Measurements from ENCODE around the gene TMEM126B. TPM values are rescaled to one million over a fixed set of nuclear protein-coding genes. Genes with fewer than 3 reads are reported as not detected.
"Not testable (repeated sequence)": the region's sequence is repeated elsewhere in the genome, so short reads cannot be mapped to it uniquely, and the experiment has no call there.

The TMEM126B gene
- total RNA-seq: 41.5 and 44.3 TPM in 2 replicates

DNA sequence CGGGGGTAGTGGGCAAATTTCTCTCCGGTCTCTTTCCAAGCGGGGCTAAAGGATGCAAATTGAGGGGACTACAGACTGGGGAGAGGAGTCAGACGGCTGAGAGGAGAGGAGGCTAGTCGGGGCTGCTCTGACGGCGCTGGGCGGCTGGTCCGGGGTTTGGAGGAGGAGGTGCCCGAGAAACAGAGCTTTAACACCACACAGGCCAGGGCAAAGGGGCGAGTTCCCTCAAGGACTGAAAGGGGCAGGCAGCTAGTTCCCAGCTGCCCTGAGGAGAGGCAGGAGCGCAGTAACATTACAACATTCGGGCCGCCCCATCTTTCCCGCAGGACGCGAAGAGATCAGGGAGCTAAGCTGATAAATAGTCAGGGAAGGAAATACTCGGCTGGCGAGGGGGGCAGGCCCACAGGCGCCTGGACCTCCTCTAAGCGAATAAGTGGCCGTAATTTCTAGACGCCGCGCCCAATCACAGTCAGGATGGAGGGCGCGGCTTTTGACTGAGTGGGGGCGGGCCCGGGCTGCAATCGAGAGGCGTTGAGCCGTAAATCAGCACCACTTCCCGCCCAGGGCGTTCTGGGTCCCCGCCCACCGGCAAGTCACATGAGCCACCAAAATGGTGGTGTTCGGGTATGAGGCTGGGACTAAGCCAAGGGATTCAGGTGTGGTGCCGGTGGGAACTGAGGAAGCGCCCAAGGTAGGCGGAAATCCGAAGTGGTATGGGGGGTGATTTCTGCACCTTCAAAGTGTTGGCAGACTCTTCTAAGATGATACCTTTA, at the start of gene TMEM126B:
TMEM126B (plus strand) TSS at position 596 of the 773 bp plus-strand sequence; CDS start at position 611, 15 bp downstream.
- DNase-seq (ENCODE audit: low read depth in 2 of 2): peak; percentile 87 to 98

DNA sequence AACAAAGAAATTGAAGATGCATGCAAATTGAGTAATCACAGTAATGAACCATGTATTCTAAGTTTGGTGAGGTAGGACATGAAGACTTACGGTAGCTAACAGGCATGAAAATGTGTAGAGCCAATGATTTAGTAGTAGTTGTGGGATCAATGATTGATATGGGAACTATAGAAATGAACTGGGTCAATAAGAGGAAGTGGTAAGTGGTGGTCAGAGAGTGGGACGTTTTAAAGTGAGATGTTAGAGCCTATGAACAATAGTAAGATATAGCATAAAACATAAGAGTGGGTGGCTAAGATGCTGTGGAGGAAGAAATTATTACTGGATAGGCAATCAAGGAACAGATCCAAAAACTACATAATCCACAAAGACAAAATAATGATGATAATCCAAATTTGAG, 46.3 kb upstream of the TMEM126B start:
- DNase-seq (ENCODE audit: low read depth in 2 of 2): no peak

- no peak for DNase-seq (ENCODE audit: low read depth in 2 of 2)
Observed at GRCh38 chr11:85589373-85589772, 39.0 kb upstream of the TMEM126B start.

DNA sequence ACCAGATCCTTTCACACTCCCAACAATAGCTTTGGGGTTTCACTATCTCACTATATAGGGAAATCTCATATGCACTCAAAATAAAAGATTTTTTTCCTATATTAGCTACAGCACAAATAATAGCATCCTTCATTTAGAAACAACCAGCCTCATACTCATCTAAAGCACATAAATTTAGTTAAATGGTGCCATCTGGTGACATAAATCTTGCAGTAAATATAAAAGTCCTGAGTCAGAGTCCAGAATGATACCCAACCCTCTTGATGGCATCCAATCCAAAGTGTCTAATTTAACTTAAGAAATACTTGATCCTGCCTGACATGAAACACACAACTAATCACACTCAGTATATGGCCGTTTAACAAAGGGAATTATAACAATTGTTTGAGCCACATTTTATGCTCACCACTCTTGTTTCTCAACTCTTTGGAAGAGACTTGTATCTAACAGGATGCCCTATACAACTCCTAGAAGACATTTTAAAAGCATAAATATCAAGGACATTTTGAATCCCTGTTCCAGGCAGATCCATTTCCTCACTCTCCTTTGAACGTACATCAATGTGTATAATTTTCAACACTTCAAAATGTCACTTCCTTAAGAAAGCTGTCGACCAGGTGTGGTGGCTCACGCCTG, 37.4 kb upstream of the TMEM126B start:
- peak in 1 of 2 donors; percentile 12 for DNase-seq (ENCODE audit: low read depth in 2 of 2)

- DNase-seq (ENCODE audit: low read depth in 2 of 2): peak; percentile 39 to 60
Observed at GRCh38 chr11:85595285-85595884, 33.0 kb upstream of the TMEM126B start.

DNA sequence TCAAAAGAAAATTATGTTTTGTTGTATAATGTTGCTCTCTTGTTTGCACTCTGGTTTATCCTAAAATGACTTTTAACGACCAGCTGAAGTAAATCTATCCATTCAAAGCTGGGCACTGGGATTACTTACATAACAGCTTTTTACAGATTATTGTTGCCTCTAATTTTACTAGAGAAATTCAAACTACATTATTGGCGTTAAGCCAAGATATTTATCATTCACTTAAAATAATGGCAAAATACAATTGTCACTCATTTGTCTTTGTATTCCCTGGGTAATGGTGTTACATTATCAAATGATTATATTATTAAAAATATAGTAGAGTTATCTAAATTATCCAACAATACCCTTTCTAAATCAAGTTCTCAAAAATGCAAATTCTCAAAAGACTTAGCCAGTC, 31.5 kb upstream of the TMEM126B start:
- no peak for DNase-seq (ENCODE audit: low read depth in 2 of 2)

GRCh38 chr11:85599083-85599482, 29.3 kb upstream of the TMEM126B start:
- peak in 1 of 2 donors; percentile 2 for DNase-seq (ENCODE audit: low read depth in 2 of 2)

DNA sequence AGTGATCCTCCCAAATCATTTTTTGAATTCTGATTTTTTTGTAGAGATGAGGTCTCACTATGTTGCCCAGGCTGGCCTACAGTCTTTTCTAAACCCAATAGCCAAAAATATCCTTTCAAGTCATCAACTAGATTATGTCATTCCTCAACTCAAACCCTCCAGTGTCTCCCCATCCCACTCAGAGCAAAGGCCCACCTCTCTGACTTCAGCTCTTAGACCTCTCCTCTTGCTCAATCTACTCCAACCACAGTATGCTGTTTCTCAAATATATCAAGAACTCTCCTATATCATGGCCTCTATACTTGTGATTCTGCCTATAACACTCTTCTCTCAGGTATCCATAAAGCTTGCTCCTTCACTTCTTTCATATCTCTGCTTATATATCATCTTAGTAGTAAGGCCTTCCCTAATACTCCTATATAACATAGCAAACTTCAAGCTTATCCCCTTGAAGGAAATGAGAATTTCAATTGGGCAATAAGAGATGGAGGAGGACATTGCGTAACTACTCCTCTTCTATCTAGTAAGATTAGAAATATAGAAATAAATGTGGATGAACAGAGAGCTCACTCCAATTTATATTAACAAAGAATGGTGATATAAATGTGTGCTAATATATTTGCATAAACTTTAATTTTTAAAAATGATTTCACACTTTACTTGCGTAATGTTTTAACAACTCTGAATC, 25.7 kb upstream of the TMEM126B start:
- DNase-seq (ENCODE audit: low read depth in 2 of 2): no peak

DNA sequence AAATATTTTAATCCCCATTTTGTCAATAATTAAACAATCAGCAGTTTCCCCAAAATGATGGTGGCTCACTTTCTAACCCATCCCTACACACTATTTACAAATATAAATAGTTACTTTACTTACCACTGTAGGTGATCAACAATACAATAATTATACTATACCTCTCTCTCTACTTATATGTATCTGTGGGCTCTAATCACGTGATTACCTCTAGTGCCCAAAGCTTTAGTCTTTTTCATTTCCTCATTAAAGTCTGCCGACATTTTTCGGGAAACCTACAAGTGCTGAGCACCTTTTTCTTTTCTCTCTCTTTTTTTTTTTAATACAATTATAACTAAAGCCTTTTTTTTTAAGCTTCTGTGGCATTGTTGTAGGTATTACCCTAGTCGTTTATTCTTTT, 25.2 kb upstream of the TMEM126B start:
- DNase-seq (ENCODE audit: low read depth in 2 of 2): no peak

DNA sequence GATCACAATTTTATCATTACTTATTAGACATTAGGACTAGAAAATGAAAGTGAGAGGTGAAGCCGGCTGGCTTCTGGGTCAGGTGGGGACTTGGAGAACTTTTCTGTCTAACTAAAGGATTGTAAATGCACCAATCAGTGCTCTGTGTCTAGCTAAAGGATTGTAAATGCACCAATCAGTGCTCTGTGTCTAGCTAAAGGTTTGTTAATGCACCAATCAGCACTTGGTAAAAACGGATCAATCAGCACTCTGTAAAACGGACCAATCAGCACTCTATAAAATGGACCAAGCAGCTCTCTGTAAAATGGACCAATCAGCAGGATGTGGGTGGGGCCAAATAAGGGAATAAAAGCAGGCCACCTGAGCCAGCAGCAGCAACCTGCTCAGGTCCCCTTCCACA, 22.2 kb upstream of the TMEM126B start:
- DNase-seq (ENCODE audit: low read depth in 2 of 2): not testable (repeated sequence)

DNA sequence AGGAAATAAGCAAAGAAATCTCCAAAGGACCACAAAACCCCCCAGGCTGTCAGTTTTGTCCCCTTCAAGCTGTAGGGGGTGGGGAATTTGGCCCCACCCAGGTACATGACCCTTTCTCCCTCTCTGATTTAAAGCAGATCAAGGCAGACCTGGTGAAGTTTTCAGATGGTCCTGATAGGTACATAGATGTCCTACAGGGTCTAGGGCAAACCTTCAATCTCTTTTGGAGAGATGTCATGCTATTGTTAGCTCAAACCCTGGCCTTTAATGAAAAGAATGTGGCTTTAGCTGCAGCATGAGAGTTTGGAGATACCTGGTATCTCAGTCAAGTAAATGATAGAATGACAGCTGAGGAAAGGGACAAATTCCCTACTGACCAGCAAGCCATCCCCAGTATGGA, 19.8 kb upstream of the TMEM126B start:
- not testable (repeated sequence) for DNase-seq (ENCODE audit: low read depth in 2 of 2)

DNA sequence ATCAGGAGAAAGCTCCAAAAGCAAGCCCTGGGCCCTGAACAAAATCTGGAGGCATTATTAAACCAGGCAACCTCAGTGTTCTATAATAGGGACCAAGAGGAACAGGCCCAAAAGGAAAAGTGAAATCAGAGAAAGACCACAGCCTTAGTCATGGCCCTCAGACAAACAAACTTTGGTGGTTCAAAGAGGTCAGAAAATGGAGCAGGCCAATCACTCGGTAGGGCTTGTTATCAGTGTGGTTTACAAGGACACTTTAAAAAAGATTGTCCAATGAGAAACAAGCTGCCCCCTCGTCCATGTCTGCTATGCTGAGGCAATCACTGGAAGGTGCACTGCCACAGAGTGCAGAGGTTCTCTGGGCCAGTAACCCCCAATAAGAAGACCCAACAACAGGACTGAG, 19.1 kb upstream of the TMEM126B start:
- not testable (repeated sequence) for DNase-seq (ENCODE audit: low read depth in 2 of 2)

GRCh38 chr11:85611643-85612042, 16.8 kb upstream of the TMEM126B start:
- not testable (repeated sequence) for DNase-seq (ENCODE audit: low read depth in 2 of 2)

DNA sequence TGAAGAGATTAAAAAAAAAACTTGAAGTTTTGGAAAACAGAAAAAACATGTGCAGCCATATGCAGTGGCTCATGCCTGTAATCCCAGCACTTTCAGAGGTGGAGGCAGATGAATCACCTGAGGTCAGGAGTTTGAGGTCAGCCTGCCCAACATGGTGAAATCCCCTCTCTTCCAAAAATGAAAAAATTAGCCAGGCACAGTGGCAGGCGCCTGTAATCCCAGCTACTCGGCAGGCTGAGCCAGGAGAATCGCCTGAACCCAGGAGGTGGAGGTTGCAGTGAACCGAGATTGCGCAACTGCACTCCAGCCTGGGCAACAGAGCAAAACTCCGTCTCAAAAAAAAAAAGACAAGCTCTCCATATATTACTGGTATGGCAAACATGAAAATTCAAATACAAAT, 8.9 kb upstream of the TMEM126B start:
- no peak for DNase-seq (ENCODE audit: low read depth in 2 of 2)

GRCh38 chr11:85620256-85620655, 8.1 kb upstream of the TMEM126B start:
- no peak for DNase-seq (ENCODE audit: low read depth in 2 of 2)

DNA sequence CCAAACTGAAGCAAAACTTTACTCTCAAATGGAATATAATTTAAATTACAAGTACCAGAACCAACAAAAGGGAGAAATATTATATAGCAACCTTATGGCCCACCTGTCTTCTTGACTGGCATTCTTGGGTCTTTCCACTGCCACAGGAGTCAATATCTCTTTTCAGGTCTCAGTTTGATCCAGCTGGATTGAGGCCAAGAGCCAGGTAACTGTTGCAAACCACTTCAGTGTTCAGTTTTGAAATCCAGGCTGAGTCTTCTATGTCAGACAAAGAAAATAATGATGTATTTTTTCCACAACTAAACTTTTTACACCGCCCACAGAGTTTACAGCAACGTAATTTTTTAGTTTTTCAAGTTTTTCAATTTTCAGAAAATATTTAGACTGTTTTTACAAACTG, 1.9 kb upstream of the TMEM126B start:
- DNase-seq (ENCODE audit: low read depth in 2 of 2): no peak

DNA sequence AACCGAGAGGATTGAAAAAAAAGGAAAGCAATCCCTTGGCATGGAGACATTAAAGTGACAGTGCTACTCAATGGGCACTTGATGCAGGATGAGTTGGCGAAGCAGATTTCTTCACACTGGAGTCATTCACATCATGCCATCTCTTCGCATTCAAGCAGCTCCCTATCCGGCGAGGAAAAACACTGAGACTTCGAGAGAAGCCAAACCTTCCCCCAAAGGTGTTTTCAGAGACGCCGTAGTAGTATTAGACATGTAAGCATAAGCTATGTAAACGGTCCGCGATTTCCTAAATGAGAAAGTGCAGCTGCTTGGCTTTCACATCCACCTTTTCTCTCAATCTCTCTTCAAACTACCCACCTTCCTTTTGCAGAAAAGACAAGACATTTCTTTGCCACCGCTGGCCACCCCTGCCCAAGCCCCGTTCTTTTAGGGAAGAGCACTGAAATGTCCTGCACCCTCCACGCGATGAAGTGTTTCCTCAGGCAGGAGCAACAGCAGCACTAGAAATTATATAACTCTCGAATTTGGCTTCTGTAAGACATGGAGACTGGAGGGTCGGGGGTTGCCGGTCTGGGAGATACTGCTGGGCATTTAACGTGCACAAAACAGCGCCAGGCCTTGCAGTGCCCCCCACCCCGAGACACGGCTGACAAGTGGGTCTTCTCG, 928 bp upstream of the TMEM126B start, which contains the start of gene DLG2:
DLG2 (minus strand) TSS at position 13 of the 666 bp plus-strand sequence.
- peak in 1 of 2 donors; percentile 14 for DNase-seq (ENCODE audit: low read depth in 2 of 2)

DNA sequence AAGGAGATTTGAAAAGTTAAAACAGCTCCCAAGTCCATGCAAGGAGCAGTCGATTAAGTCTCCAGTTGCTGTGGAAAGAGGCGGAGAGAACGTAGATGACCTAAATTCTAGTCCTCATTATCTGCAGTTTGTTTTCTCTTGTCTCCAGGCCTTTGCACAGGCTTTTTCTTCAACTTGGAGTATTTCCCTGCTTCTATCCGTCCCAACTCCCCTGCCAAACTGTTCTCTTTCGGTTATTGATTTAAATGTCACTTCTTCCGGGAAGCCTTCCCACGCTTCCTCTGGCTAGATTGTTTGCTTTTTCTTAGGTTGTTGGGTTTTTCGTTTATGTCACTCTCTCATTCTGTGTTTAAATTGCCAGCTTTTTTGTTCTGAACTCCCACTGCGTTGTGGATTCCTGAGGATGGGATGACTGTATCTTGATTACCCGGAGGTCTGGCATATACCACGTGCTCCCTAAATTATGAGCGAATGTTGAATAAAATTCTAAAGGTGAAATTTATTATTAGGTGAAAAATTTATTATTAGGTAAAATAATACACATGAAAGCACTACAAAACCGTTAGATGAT, 463 bp downstream of the TMEM126B start:
- DNase-seq (ENCODE audit: low read depth in 2 of 2): peak; percentile 6 to 26

- DNase-seq (ENCODE audit: low read depth in 2 of 2): no peak
Observed at GRCh38 chr11:85634747-85635146, 6.4 kb downstream of the TMEM126B start.

- no peak for DNase-seq (ENCODE audit: low read depth in 2 of 2)
Observed at GRCh38 chr11:85643191-85643614, 14.8 kb downstream of the TMEM126B start.

DNA sequence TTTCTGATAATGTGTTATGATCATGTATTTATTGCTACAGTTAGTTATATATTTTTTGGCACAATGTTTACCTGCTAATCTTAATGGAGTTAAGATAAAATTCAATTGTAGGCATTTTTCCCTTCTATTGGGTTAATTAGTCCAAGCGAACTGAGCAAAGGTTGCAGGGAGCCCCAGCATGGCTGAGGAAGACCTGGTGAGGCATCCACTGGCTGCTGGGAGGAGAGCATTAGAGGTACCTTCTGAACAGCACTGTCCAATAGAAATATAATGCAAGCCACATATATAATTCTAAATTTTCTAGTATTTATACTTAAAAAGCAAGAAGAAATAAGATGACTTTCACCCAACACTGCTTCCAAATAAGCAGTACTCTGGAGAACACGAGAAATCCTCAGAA, 18.7 kb downstream of the TMEM126B start:
- DNase-seq (ENCODE audit: low read depth in 2 of 2): no peak
